GM21723 (cell line): ENCODE measurements around the gene SERPING1.
A peak's percentile ranks its signal among the peaks of the same experiment; 100 is the strongest.

Experiments
- ATAC-seq: cut with Tn5 transposase; IDR thresholded peaks from one replicate; pipeline ENCODE4 v1.9.1; 2021; ENCODE audit warnings: mild to moderate bottlenecking, moderate library complexity; ENCODE audit not compliant: unreplicated experiment

Gene SERPING1

GRCh38 chr11:57638005-57638781 is 40.7 kb downstream of the SERPING1 start:
- ATAC-seq: no peak

DNA sequence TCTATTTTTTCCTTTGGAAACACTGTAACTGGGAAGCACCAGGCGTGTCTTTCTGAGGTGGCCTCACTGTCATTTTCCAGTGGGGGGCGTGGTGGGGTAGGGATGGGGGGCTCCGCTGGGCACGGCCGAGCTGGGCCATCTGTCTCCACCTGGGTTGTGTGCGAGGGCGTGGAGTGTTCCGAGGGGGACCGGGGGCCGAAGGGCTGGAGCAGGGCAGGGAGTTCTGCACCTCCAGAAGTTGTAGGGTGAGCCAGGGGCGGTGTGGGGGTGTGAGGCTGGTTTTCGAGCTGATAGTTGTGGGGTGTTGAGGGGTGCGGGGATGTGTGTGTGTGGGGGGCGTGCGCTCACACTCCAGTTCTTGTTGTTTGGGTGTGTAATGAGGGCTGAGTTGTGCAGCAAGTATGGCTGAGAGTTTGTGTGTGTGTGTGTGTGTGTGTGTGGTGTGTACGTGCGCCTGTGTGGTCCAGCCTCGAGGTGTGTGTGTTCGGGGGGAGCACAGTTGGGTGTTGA is 41.4 kb downstream of the SERPING1 start:
- ATAC-seq: no peak

GRCh38 chr11:57639321-57640067 is 42.0 kb downstream of the SERPING1 start:
- ATAC-seq: no peak

DNA sequence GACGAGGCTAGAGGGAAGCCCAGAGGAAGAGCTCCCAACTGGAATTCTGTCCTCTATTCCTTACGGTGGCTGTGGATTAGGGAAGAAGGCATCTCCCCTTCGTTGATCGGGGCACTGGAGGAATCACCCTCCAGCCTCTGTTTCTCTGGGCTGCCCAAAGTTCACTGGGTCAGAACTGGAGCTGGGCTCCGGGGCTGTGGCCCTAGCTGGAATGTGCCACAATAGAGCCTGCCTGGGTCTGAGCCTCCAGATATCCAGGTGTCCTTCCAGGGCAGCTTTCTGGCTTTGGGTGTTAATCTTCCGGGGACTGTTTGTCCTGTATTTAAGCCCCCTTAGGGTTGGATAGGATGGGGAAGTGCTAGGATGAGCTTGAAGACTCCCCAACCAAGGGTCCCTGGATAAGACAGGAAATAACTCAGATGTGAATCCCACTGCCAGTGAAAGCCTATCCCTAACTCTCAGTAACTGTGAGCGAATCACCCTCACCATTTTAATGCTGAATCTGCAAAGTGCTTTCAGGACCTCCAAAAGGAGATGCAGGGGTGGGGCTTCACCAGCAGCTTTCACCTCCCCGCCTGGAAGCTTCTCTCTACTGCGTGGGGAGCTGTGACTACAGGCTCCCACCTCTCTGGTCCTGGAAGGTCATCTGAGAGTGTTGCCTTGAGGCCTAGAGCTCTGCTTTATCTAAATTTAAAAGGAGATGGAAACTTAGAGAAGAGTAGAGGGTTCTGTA is 42.7 kb downstream of the SERPING1 start:
- no peak for ATAC-seq

DNA sequence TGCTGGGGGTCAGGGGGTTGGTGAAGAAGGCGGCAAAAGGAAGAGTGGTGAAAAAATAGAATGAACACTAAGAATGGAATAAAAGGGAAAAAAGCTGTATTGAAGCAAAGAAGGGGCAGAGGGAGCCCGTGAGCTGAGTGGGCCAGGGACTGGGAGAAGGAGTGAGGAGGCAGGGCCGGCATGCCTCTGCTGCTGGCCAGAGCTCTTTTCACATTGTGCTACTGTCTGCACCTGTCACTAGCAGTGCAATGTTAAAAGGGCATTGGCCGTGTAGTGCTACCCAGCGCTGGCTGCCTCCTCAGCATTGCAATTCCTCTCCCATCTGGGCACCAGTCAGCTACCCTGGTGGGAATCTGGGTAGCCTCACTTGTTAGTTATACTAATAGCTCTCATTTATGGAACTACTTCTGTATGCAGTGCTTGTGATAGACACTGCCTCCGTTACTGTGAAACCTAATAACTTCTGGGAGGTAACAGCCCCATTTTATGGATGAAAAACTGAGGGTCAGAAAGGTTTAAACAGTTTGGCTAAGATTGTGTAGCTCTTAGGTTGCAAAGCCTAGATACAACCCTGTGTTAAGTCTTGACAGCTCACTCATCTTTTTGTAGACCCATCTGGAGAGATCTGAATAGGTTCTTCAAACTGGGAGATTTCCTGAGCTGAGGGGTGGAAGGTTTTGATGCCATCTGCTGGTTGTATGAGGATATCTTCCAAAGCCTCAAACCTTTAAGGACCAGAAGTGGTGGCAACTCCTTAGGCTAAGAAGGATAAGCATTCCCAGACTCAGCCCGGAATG is 43.7 kb downstream of the SERPING1 start:
- ATAC-seq: peak; percentile 40

GRCh38 chr11:57643802-57644201 is 46.3 kb downstream of the SERPING1 start:
- no peak for ATAC-seq

DNA sequence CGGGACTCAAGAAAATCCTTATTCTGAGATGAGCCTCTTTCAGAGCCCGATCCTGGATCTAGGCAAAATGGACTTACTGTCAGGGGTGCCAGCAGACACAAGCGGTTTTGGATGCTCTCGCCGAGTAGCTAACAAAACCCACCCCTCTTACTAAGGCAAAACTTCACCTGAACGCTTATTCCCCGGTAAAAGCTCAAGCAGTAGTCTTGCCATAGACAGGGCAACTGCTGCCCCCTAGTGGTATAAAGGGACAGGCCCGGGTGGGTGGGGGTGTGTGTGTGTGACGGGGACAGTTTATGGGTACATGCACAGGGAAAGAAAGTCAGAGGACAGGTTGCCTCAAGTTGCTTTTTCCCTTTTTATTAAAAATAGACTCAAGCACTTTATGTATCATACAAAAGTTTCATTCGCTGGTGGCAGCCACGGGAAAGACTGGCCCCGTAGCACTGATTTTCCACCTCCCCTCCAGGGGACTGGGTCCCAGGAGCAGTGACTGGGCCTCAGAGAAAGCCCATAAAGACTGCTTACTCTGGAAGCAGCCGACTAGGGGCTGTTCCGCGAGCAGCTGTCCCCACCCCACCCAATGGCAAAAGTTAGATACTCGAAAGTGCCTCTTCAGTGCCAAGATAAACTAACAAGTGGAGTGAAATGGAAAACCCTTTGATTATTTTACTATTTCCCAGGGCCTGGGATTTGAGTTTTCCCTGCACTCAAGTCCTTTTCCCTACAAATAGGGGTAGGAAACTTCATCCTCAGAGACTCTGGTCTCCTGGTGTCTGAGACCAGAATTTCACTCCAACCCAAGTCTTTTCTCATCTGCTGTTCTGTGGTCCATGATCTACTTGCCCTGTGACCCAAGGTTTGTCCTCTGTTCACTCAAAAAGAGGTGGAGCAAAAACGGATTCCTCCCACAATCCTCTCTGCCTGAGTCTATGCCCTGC is 47.5 kb downstream of the SERPING1 start:
- peak; percentile 67 for ATAC-seq

GRCh38 chr11:57645689-57646085 is 48.2 kb downstream of the SERPING1 start:
- no peak for ATAC-seq

- no peak for ATAC-seq
Measured at GRCh38 chr11:57646194-57646798, 48.8 kb downstream of the SERPING1 start.

DNA sequence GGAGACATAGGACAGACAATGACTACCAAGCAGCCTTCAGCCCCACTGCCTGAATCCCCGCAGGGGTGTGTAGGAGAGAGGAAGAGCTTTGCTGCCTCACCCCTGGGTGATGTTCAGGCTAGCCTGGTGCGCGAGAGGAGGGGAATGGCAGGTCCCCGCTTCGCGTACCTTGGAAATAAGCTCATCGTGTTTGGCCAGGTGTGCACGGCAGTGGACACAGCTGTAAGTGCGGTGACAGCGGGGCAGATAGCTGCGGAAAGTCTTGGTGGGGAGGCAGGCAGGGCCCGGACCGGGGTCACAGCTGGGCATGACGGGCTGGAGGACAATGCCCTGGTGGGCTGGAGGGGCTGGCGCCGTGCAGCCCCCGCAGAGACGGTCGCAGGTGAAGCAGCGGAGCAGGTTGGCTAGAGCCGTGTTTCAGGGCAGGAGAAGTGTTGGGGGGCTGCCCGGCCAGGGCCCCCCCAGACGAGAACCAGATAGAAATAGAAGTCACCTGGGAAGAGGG is 49.4 kb downstream of the SERPING1 start:
- ATAC-seq: no peak

GRCh38 chr11:57647372-57647771 is 49.9 kb downstream of the SERPING1 start:
- no peak for ATAC-seq

- ATAC-seq: no peak
Measured at GRCh38 chr11:57647960-57648800, 50.7 kb downstream of the SERPING1 start.

GRCh38 chr11:57648801-57649735 is 51.6 kb downstream of the SERPING1 start:
- no peak for ATAC-seq

- ATAC-seq: no peak
Measured at GRCh38 chr11:57649826-57650738, 52.6 kb downstream of the SERPING1 start, which contains the start of gene YPEL4. Gene YPEL4 (minus strand): TSS chr11:57649912. CDS start chr11:57647107, 2,805 bp downstream.

GRCh38 chr11:57650739-57651090 is 53.2 kb downstream of the SERPING1 start:
- ATAC-seq: no peak

- no peak for ATAC-seq
Measured at GRCh38 chr11:57651408-57651807, 53.9 kb downstream of the SERPING1 start.
